Erythroblast (primary cell): Measurements from ENCODE around the gene ADAMTSL1.

ENCODE experiments used
- GATA1 ChIP-seq: IDR thresholded peaks from 2 replicates; pipeline ENCODE4 v1.6.1; 2011; ENCODE audit warnings: low read depth, mild to moderate bottlenecking, control low read depth, low read length, moderate library complexity
- POLR2A ChIP-seq: IDR thresholded peaks from 2 replicates; pipeline ENCODE4 v1.6.1; 2011; ENCODE audit warnings: mild to moderate bottlenecking, low read length

DNA sequence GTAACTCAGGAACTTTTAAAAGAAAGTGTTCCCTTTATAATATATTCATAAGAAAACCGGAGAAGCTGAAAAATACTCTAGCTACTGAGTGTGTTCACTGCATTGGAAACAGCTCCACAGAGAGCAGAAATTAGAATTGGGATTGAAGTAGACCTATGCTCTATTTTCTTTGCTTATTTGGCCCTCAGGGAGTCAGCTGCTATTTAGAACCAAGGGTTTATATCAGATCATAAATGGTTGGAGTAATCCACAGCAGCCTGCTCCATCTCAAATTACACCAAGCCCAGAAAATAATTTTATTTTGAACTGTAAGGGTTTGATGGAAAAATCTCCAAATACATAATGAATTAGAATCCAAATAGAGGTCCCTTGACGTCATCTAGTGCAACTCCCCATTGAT lies 202.6 kb downstream of the ADAMTSL1 start:
- TF ChIP-seq POLR2A (no peak), GATA1 (no peak)
